PC-9 (cell line): ENCODE measurements around the gene GRIK3. TPM values are rescaled to one million over a fixed set of nuclear protein-coding genes. Genes with fewer than 3 reads are reported as not detected.

ENCODE experiments used
- BruUV-seq: library from RNA; stranded (reverse); fragments of 400-500 nt; replicated peaks from 2 replicates; lab custom pipeline; 2021; lab: Mats Ljungman, UMichigan
- CTCF ChIA-PET: fragments of 300-600 bp; sonication (Branson Sonifier 250); formaldehyde crosslinking; loops from one replicate; lab custom pipeline; 2022; ENCODE audit warnings: antibody characterized with exemption; lab: Charles Lee
- POLR2A ChIA-PET: fragments of 300-600 bp; sonication (Branson Sonifier 250); formaldehyde crosslinking; loops from one replicate; lab custom pipeline; 2022; ENCODE audit warnings: antibody characterized with exemption; ENCODE audit not compliant: unreplicated experiment; lab: Charles Lee
- DNase-seq, 2 experiments: peaks; one replicate each; pipeline versions ENCODE4 v3.0.0 to v3.0.0-alpha.2; 2015 to 2022; ENCODE audit warnings: mixed read lengths in 1 of 2
- H2AFZ ChIP-seq: fragments of 200-600 bp; sonication (generic); 2 replicates; pipeline ENCODE4 v1.8.1; 2017; ENCODE audit warnings: antibody characterized with exemption
- H3F3A ChIP-seq: fragments of 200-600 bp; sonication (generic); 2 replicates; pipeline ENCODE4 v1.8.1; 2017; ENCODE audit warnings: antibody characterized with exemption, mild to moderate bottlenecking, low read depth; ENCODE audit not compliant: insufficient read depth
- H3K27ac ChIP-seq: fragments of 200-600 bp; sonication (generic); 2 replicates; pipeline ENCODE4 v1.6.1; 2016; ENCODE audit warnings: mixed run types
- H3K27me3 ChIP-seq: fragments of 200-600 bp; sonication (generic); 2 replicates; pipeline ENCODE4 v1.6.1; 2016; ENCODE audit warnings: low read depth, mixed run types; ENCODE audit not compliant: insufficient read depth
- H3K36me3 ChIP-seq: fragments of 200-600 bp; sonication (generic); 2 replicates; pipeline ENCODE4 v1.6.1; 2016; ENCODE audit warnings: low read depth, mixed run types
- H3K4me1 ChIP-seq: fragments of 200-600 bp; sonication (generic); replicated peaks from 2 replicates; pipeline ENCODE4 v1.6.1; 2016; ENCODE audit warnings: mixed run types; ENCODE audit not compliant: insufficient read depth
- H3K4me2 ChIP-seq: fragments of 200-600 bp; sonication (generic); 2 replicates; pipeline ENCODE4 v1.6.1; 2017; ENCODE audit warnings: mixed run types
- H3K4me3 ChIP-seq: fragments of 200-600 bp; sonication (generic); 2 replicates; pipeline ENCODE4 v1.6.1; 2016; ENCODE audit warnings: mixed run types
- H3K79me2 ChIP-seq: fragments of 200-600 bp; sonication (generic); 2 replicates; pipeline ENCODE4 v1.6.1; 2017; ENCODE audit warnings: low read depth, mixed run types
- H3K9me2 ChIP-seq: fragments of 200-600 bp; sonication (generic); 2 replicates; pipeline ENCODE4 v1.8.1; 2017; ENCODE audit warnings: mild to moderate bottlenecking; ENCODE audit not compliant: insufficient read depth
- H3K9me3 ChIP-seq: fragments of 200-600 bp; sonication (generic); 2 replicates; pipeline ENCODE4 v1.8.1; 2016; ENCODE audit warnings: low read depth; ENCODE audit not compliant: insufficient read depth
- H4K20me1 ChIP-seq: fragments of 200-600 bp; sonication (generic); 2 replicates; pipeline ENCODE4 v1.8.1; 2017; ENCODE audit not compliant: insufficient read depth
- EZH2 ChIP-seq: fragments of 200-600 bp; sonication (generic); IDR thresholded peaks from 2 replicates; pipeline ENCODE4 v1.8.0; 2017; ENCODE audit warnings: antibody characterized with exemption, low read depth
- intact Hi-C: fragments of 100-400 bp; cut with micrococcal nuclease; formaldehyde crosslinking; loops from one replicate; pipeline ENCODE4 v1.10.0; 2022; ENCODE audit not compliant: unreplicated experiment
- total RNA-seq: library from RNA; stranded (reverse); gene quantifications from 2 replicates; pipeline ENCODE4 v1.2.3, GENCODE V29; 2021
- TF ChIP-seq, protein P1 (sequence below): fragments of 200-600 bp; sonication (generic); conservative IDR thresholded peaks from 2 replicates; pipeline ENCODE4 v1.6.1; 2017; ENCODE audit warnings: mixed run types, antibody characterized with exemption, mild to moderate bottlenecking, moderate library complexity

Gene GRIK3
- total RNA-seq, 1 experiment from 2014 or later = not detected

DNA sequence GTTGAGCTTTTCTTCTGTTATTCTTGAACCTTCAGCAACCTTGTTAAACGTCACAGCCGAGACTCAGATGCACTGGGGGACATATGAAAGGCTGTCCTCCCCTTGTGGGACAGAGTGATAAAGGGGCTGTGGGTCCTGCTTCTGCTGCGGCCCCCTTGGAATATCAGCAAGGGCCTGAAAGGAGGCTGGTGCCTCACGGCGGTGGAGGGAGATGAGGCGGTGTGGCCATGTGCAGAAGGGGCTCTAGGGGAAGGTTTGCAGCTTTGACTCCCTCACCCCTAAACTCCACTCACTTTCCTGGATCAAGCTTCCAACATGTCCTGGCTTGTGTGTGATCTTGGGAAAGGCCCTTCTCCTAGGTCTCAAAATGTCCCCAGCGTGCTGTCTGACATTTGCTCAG lies 280.9 kb downstream of the GRIK3 start:
- Histone ChIP-seq H3K9me2 (no peaks in the 10 kb centered on the region), H3K4me2 (no peak overlapping the region), H3K4me1 (peaks cover 29% of the 10 kb centered on the region), H2AFZ (no peak overlapping the region), H4K20me1 (no peaks in the 10 kb centered on the region), H3K9me3 (no peaks in the 10 kb centered on the region), H3K36me3 (no peaks in the 10 kb centered on the region), H3K27ac (peak overlapping the region; percentile 54), H3K4me3 (no peak overlapping the region), H3K27me3 (0 out of 2 replicates have a peak, but pooled peaks cover 6% of the 10 kb centered on the region), H3F3A (peaks cover 8% of the 10 kb centered on the region; the same call in 1 of the 2 replicates), H3K79me2 (no peaks in the 10 kb centered on the region)
- CTCF ChIA-PET = no interaction called here
- BruUV-seq = no TSS peak
- DNase-seq = no peak
- POLR2A ChIA-PET = no interaction called here
- TF ChIP-seq, protein P1, sequence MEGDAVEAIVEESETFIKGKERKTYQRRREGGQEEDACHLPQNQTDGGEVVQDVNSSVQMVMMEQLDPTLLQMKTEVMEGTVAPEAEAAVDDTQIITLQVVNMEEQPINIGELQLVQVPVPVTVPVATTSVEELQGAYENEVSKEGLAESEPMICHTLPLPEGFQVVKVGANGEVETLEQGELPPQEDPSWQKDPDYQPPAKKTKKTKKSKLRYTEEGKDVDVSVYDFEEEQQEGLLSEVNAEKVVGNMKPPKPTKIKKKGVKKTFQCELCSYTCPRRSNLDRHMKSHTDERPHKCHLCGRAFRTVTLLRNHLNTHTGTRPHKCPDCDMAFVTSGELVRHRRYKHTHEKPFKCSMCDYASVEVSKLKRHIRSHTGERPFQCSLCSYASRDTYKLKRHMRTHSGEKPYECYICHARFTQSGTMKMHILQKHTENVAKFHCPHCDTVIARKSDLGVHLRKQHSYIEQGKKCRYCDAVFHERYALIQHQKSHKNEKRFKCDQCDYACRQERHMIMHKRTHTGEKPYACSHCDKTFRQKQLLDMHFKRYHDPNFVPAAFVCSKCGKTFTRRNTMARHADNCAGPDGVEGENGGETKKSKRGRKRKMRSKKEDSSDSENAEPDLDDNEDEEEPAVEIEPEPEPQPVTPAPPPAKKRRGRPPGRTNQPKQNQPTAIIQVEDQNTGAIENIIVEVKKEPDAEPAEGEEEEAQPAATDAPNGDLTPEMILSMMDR = no peak
- TF ChIP-seq EZH2 = no peak
- intact Hi-C loops = no loop called here

DNA sequence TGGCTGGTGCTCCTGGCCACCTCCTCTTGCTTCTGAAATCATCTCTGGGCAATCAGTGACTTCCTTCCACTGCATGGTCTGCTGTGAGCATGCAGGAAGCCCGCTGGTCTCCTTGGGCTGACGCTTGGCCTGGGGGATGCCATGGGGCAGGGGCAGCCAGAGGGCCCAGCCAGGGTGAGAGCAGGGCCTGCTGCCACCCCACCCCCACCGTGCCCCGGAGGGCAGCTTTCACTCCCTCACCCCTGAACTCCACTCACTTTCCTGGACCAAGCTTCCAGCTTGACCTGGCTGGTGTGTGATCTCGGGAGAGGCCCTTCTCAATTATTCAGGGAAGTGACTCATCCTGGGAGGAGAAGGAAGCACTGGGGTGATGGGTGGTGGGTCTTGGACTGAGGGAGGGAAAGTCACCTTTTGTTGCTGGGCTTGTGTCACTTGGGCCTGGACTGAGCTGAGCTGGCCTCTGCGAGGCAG lies 281.4 kb downstream of the GRIK3 start:
- POLR2A ChIA-PET = no interaction called here
- Histone ChIP-seq H4K20me1 (no peaks in the 10 kb centered on the region; the same call in 1 of the 2 replicates), H3K4me2 (peak overlapping the region; percentile 61), H3K79me2 (no peaks in the 10 kb centered on the region), H3K4me3 (no peak overlapping the region), H3K36me3 (no peaks in the 10 kb centered on the region), H2AFZ (peak overlapping the region; percentile 67), H3K27me3 (0 out of 2 replicates have a peak, but pooled peaks cover 12% of the 10 kb centered on the region), H3K9me3 (no peaks in the 10 kb centered on the region), H3K4me1 (peaks cover 29% of the 10 kb centered on the region), H3K9me2 (no peaks in the 10 kb centered on the region), H3K27ac (peak overlapping the region; percentile 54), H3F3A (peaks cover 8% of the 10 kb centered on the region; the same call in 1 of the 2 replicates)
- DNase-seq = peak in 1 of 2 experiments; percentile 61
- BruUV-seq = no TSS peak
- intact Hi-C loops = no loop called here
- TF ChIP-seq, protein P1 = no peak
- no peak for TF ChIP-seq EZH2
- CTCF ChIA-PET = no interaction called here

DNA sequence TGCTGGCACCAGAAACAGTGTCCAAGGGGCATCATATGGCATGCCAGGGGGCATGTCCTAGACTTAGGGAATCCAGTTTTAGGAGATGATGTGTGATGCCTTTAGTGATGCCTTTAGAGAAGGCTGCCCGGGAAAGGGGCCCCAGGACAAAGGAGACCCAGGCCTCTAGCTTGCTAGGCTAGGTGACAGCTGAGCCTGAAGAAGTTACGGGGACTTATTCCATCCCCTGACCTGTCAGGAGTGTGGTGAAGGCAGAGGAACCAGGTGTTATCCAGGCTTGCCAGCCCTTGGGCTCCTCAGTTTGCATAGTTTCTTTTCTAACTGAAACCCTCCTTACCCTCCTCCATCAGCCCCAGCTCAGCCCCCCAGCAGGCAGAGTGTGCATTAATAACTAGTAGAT lies 281.9 kb downstream of the GRIK3 start:
- H2AFZ ChIP-seq = no peak overlapping the region; the same call in 1 of the 2 replicates
- CTCF ChIA-PET = no interaction called here
- 0 out of 2 replicates have a peak, but pooled peaks cover 13% of the 10 kb centered on the region for H3K27me3 ChIP-seq
- no peaks in the 10 kb centered on the region for H3K79me2 ChIP-seq
- H3K36me3 ChIP-seq = no peaks in the 10 kb centered on the region
- no peak for TF ChIP-seq EZH2
- TF ChIP-seq, protein P1 = no peak
- peak overlapping the region; percentile 54 for H3K27ac ChIP-seq
- no peak overlapping the region for H3K4me3 ChIP-seq
- H4K20me1 ChIP-seq = no peaks in the 10 kb centered on the region; the same call in 1 of the 2 replicates
- POLR2A ChIA-PET = no interaction called here
- intact Hi-C loops = no loop called here
- BruUV-seq = no TSS peak
- no peak for DNase-seq
- H3K4me2 ChIP-seq = peak overlapping the region; percentile 61
- no peaks in the 10 kb centered on the region for H3K9me2 ChIP-seq
- H3K4me1 ChIP-seq = peaks cover 29% of the 10 kb centered on the region
- H3K9me3 ChIP-seq = no peaks in the 10 kb centered on the region
- peaks cover 8% of the 10 kb centered on the region; the same call in 1 of the 2 replicates for H3F3A ChIP-seq
